NB4 (cell line): ENCODE results near the gene TBC1D4.

Source experiments
- DNase-seq: peaks from one replicate; pipeline ENCODE4 v3.0.0; 2010; ENCODE audit warnings: low read depth
- H3K4me3 ChIP-seq: one replicate; pipeline ENCODE4 v1.5.1; 2011; ENCODE audit warnings: mild to moderate bottlenecking, low read depth, low read length, moderate library complexity
- MAX ChIP-seq: IDR thresholded peaks from 2 replicates; pipeline ENCODE4 v1.6.1; 2011; ENCODE audit warnings: low read depth, low read length
- MYC ChIP-seq: IDR thresholded peaks from 2 replicates; pipeline ENCODE4 v1.6.1; 2011; ENCODE audit warnings: low read depth, low read length
- POLR2A ChIP-seq: IDR thresholded peaks from 2 replicates; pipeline ENCODE4 v1.6.1; 2011; ENCODE audit warnings: mild to moderate bottlenecking; ENCODE audit not compliant: insufficient read length; ENCODE audit errors: extremely low read depth
- TF ChIP-seq, protein P1 (sequence below): IDR thresholded peaks from one replicate; pipeline ENCODE4 v1.5.1; 2012; ENCODE audit warnings: low read depth, low read length

TBC1D4 gene

GRCh38 chr13:75461314-75461713 lies 20.7 kb downstream of the TBC1D4 start:
- TF ChIP-seq POLR2A = no peak
- TF ChIP-seq, protein P1, sequence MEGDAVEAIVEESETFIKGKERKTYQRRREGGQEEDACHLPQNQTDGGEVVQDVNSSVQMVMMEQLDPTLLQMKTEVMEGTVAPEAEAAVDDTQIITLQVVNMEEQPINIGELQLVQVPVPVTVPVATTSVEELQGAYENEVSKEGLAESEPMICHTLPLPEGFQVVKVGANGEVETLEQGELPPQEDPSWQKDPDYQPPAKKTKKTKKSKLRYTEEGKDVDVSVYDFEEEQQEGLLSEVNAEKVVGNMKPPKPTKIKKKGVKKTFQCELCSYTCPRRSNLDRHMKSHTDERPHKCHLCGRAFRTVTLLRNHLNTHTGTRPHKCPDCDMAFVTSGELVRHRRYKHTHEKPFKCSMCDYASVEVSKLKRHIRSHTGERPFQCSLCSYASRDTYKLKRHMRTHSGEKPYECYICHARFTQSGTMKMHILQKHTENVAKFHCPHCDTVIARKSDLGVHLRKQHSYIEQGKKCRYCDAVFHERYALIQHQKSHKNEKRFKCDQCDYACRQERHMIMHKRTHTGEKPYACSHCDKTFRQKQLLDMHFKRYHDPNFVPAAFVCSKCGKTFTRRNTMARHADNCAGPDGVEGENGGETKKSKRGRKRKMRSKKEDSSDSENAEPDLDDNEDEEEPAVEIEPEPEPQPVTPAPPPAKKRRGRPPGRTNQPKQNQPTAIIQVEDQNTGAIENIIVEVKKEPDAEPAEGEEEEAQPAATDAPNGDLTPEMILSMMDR = no peak
- TF ChIP-seq MYC = no peak
- TF ChIP-seq MAX = no peak
- no peak for DNase-seq
- no peak overlapping the region for H3K4me3 ChIP-seq

- DNase-seq = no peak
- no peak overlapping the region for H3K4me3 ChIP-seq
- no peak for TF ChIP-seq POLR2A
- no peak for TF ChIP-seq MYC
- no peak for TF ChIP-seq MAX
- TF ChIP-seq, protein P1 = no peak
These were observed 21.3 kb downstream of the TBC1D4 start for GRCh38 chr13:75460644-75461043.

DNA sequence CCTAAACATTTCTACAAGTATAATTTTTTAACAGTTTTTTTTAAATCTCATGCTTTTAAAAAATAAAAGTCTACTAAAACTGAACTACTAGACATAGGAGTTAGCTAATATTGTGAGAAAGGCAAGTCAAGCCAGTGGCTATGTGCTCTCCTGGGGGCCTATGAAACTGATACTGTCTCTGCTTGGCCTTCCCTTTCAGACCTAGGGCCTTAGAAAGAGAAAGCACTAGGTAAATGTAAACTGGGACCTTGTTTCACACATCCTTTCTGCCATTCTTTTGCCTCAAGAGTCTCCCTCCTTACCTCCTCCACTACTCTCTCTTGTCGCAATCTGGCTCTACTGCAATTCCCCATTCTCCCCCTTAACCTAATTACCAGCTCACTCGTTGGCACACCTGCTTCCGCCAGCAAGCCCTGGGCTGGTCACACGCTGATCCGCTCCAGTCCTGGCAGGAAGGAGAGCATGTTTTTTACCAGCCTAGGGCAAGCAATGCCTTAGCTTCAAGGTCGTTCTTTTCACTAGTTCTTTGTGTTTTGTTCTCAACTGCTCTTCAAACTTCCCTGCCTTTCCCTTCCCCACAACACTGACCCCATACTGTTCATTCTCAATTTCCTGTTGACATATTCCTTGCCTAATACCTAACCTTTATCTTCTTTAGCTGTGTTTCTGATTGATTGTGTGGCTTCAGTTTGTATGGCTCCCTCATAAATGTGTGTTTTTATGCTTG lies 23.1 kb downstream of the TBC1D4 start:
- H3K4me3 ChIP-seq = no peak overlapping the region
- no peak for DNase-seq
- no peak for TF ChIP-seq MAX

- no peak for TF ChIP-seq POLR2A
- no peak for TF ChIP-seq MAX
- TF ChIP-seq, protein P1 = no peak
- no peak for TF ChIP-seq MYC
- no peak overlapping the region for H3K4me3 ChIP-seq
- no peak for DNase-seq
These were observed 26.0 kb downstream of the TBC1D4 start for GRCh38 chr13:75455962-75456361.

- TF ChIP-seq MAX = no peak
- no peak for TF ChIP-seq POLR2A
- TF ChIP-seq MYC = no peak
- TF ChIP-seq, protein P1 = no peak
- no peak for DNase-seq
- H3K4me3 ChIP-seq = no peak overlapping the region
These were observed 27.5 kb downstream of the TBC1D4 start for GRCh38 chr13:75454497-75454896.

- H3K4me3 ChIP-seq = no peak overlapping the region
- DNase-seq = no peak
- no peak for TF ChIP-seq POLR2A
- no peak for TF ChIP-seq MAX
- TF ChIP-seq, protein P1 = no peak
- no peak for TF ChIP-seq MYC
These were observed 29.4 kb downstream of the TBC1D4 start for GRCh38 chr13:75452564-75452963.
